GM19025 (cell line): ENCODE data around the gene NCAM2.
"Not testable (repeated sequence)": the region's sequence is repeated elsewhere in the genome, so short reads cannot be mapped to it uniquely, and the experiment has no call there.

ENCODE experiments used
- ATAC-seq: cut with Tn5 transposase; IDR thresholded peaks from one replicate; pipeline ENCODE4 v1.9.1; 2021; ENCODE audit warnings: mild to moderate bottlenecking, low read depth, moderate library complexity; ENCODE audit not compliant: unreplicated experiment

Gene NCAM2

GRCh38 chr21:21290751-21291150 is 292.5 kb downstream of the NCAM2 start:
- ATAC-seq: no peak

GRCh38 chr21:21291883-21292569 is 293.8 kb downstream of the NCAM2 start:
- ATAC-seq: no peak

- no peak for ATAC-seq
These were observed 297.1 kb downstream of the NCAM2 start for GRCh38 chr21:21295303-21295702.

GRCh38 chr21:21297211-21297610 is 299.0 kb downstream of the NCAM2 start:
- no peak for ATAC-seq

DNA sequence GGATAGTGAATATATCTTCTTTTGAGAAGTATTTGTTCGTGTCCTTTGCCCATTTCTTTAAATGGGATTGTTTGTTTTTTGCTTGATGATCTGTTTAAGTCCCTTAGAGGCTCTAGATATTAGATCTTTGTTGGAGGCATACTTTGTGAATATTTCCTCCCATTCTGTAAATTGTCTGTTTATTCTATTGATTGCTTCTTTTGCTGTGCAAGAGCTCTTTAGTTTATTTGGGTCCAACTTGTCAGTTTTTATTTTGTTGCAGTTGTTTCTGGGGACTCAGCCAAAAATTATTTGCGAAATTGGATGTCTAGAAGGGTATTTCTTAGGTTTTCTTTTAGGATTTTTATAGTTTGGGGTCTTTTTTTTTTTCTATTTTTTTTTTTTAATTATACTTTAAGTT is 302.8 kb downstream of the NCAM2 start:
- no peak for ATAC-seq

GRCh38 chr21:21309510-21309909 is 311.3 kb downstream of the NCAM2 start:
- ATAC-seq: no peak

DNA sequence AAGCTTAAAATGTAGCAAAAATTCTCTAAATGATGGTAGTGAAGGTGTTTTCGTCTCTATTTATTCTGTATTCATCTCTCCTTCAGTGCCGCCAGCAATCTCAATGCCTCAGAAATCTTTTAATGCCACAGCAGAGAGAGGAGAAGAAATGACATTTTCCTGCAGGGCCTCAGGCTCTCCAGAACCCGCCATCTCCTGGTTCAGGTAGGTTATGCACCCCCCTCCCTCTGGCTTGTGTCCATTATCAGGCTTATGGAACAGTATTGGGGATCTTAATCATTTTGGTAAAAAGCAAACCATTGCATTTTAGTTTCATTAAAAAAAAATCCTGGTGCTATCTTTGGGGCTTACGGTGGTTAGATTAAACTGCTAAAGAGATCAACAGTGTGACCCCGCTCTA is 326.1 kb downstream of the NCAM2 start:
- ATAC-seq: no peak

GRCh38 chr21:21332492-21332891 is 334.3 kb downstream of the NCAM2 start:
- no peak for ATAC-seq

- ATAC-seq: no peak
These were observed 342.8 kb downstream of the NCAM2 start for GRCh38 chr21:21341041-21341440.

- ATAC-seq: no peak
These were observed 347.1 kb downstream of the NCAM2 start for GRCh38 chr21:21345296-21345695.

GRCh38 chr21:21345872-21346271 is 347.7 kb downstream of the NCAM2 start:
- ATAC-seq: no peak

DNA sequence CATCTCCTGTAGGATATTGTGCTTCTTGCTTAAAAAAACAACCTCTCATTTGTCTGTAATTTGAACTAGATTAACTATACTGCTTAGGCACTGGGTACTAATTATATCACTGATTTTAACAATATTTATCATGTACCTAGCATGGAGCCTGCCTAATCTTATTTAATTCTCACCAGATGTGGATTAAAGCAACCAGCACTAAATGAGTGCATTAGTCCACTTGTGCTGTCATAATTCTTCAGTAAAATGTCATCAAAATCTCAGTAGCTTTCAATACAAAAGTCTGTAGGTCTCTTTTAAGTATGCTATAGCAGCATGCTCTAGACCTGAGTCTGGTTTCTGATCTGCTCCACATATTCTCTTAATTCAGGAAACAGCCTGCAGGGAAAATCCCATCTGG is 368.1 kb downstream of the NCAM2 start:
- no peak for ATAC-seq

DNA sequence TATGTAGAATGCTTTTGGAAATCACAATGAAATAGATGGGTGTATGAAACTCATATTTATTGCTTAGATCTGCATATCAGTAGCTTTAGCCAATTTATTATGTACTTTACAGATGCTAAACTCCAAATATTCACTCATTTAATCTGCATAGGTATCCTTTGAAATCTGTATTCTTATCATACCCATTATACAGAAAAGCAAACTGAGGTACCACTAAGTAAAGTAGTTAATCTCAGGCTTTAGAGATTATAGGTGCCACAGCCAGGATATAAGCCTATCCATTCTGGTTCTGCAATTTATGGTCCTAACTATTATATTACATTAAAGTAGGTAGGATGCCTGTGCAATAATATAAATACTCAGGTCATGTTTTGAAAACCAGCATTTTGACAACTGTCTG is 369.4 kb downstream of the NCAM2 start:
- no peak for ATAC-seq

GRCh38 chr21:21373969-21374368 is 375.8 kb downstream of the NCAM2 start:
- no peak for ATAC-seq

DNA sequence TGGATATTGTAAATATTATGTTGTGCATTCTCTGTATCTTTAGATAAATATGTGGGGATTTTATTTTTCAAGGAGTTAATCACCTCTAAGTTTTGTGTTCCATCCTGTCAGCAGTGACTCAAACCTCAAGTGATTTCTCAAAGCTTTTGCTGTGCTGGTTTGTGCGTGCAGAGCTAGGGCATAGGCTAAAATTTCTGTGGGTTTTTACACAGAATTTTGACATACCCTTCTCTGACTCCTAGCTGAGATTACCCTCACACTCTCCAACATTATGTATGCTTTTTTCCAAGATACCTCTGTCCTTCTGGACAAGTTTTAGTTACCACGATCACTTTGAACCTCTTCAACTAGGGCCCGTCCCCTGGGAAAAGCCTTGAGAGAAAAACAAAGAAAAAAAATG is 384.9 kb downstream of the NCAM2 start:
- ATAC-seq: no peak

DNA sequence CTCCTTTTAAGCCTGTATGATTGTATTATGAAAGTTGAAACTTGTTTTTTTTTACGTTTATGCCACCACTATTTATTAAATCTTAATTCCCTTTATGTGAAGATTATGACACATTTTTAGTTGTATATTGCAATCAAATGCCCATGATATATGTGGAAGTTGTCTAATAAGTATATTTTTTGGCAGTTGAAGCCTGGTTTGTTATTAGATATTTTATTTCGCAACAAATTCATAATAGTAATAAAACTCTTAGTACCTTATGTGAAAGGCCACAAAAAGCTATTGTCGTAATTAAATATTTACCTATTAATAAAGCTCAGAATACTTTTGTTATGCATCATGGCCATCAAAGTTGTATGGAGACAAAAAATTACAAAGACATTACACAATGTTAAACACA is 386.8 kb downstream of the NCAM2 start:
- no peak for ATAC-seq

GRCh38 chr21:21385404-21385803 is 387.2 kb downstream of the NCAM2 start:
- ATAC-seq: no peak

DNA sequence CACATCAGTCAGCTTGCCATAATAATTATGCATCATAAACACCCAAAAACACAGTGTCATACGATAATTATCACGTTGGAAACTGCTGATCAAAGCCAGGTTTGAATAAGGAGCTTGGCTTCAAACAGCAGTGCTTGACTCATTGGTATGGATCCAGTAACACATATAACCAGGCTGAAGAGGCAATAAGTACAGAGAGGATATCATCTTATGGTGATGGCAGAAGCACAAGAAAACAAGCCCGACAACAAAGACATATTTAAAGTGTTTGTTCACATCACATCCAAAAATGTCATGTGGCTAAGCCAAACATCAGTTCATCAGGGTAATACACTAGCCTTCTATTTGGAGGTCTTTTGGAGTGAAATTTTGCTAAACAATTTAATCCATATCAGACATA is 389.7 kb downstream of the NCAM2 start:
- ATAC-seq: no peak

- ATAC-seq: no peak
These were observed 395.9 kb downstream of the NCAM2 start for GRCh38 chr21:21394064-21394463.

DNA sequence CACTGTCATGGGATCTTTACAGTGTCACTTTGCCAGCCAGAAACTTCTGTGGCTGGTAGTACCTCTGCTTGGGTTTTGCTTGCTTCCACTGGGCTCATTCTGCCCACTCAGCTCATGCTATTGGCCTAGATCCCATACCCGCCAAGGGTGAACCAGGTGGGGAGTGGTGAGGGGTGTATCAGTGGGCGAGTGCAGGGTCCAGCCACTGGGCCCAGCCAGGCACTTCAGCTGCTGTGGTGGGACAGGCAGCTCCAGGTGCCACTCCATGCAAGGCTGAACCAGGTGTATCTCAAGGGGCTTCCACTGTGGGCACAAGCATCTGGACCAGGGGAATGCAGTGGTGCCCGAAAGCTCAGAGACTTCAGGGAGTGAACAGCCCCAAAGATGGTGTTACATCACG is 398.2 kb downstream of the NCAM2 start:
- ATAC-seq: no peak

- no peak for ATAC-seq
These were observed 399.3 kb downstream of the NCAM2 start for GRCh38 chr21:21397464-21397863.

DNA sequence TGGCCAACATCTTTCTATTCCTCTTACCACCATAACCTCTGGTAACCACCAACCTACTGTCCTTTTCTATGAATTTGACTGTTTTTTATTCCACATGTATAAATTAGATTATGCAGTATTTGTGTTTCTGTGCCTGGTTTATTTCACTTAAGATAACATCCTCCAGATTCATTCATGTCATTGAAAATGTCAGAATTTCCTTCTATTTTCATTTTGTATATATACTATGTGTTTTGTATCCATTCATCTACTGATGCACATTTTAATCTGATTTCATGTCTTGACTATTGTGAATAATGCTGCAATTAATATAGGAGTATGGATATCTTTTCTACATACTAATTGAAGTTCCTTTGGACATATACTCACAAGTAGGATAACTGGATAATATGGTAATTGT is 403.2 kb downstream of the NCAM2 start:
- ATAC-seq: no peak

DNA sequence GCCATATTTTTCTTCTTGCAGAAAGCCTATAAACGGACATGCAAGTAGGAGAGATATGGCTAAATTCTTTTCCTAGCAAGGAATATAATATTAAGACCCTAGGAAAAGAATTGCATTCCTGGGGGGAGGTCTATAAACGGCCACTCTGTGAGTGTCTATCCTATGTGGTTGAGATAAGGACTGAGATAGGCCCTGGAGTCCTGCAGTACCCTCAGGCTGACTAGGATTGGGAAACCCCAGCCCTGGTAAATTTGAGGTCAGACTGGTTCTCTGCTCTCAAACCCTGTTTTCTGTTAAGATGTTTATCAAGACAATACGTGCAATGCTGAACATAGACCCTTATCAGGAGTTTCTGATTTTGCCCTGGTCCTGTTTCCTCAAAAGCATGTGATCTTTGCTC is 404.0 kb downstream of the NCAM2 start:
- ATAC-seq: not testable (repeated sequence)
